Measurements from ENCODE around the gene IGSF1. TPM values are rescaled to one million over a fixed set of nuclear protein-coding genes. Genes with fewer than 3 reads are reported as not detected.

Gene IGSF1
- total RNA-seq, 1 donor from 2014 or later, result 2.6 TPM

Other genes with a start within 250 kb of the IGSF1 start
- gene ARHGAP36, start 231.0 kb downstream of the IGSF1 start, total RNA-seq, result not detected